Right lobe of liver (tissue), 6 donors: Measurements from ENCODE around the gene AKAP10. TPM values are rescaled to one million over a fixed set of nuclear protein-coding genes. Genes with fewer than 3 reads are reported as not detected.
A peak's percentile ranks its signal among the peaks of the same experiment; 100 is the strongest.
"Not testable (repeated sequence)": the region's sequence is repeated elsewhere in the genome, so short reads cannot be mapped to it uniquely, and the experiment has no call there.

Experiments used
- ATAC-seq, 4 donors: fragments of 200-7000 bp; cut with Tn5 transposase; one replicate each; pipeline ENCODE4 v1.9.1; 2020; ENCODE audit warnings: mild to moderate bottlenecking in 4 of 4, moderate library complexity in 4 of 4
- DNase-seq, 3 donors: peaks; one replicate each; pipeline ENCODE4 v3.0.0-alpha.2; 2020
- H3K27ac ChIP-seq, 3 donors: fragments of 200-600 bp; one replicate each; pipeline ENCODE4 v1.8.0; 2022
- H3K27me3 ChIP-seq, 2 donors: fragments of 200-600 bp; one replicate each; pipeline ENCODE4 v1.8.0; 2022
- H3K36me3 ChIP-seq, 4 donors: fragments of 200-600 bp; sonication (generic) in 1 of 4; one replicate each; pipeline versions ENCODE4 v1.5.1 to v1.8.0; 2017 to 2022; ENCODE audit warnings: control low read depth in 1 of 4
- H3K4me1 ChIP-seq, 4 donors: fragments of 200-600 bp; sonication (generic) in 1 of 4; one replicate each; pipeline versions ENCODE4 v1.5.1 to v1.8.0; 2017 to 2022; ENCODE audit warnings: control low read depth in 1 of 4
- H3K4me3 ChIP-seq, 3 donors: fragments of 200-600 bp; one replicate each; pipeline ENCODE4 v1.8.0; 2022
- H3K9me3 ChIP-seq, 4 donors: fragments of 200-600 bp; sonication (generic) in 1 of 4; one replicate each; pipeline versions ENCODE4 v1.5.1 to v1.8.0; 2017 to 2022; ENCODE audit warnings: control low read depth in 1 of 4
- POLR2A ChIP-seq: fragments of 450-650 bp; IDR thresholded peaks from one replicate; pipeline ENCODE4 v1.6.1; 2017; ENCODE audit warnings: antibody characterized with exemption, mild to moderate bottlenecking
- WGBS: methylation state at CpG from one replicate; pipeline ENCODE4 v1.1.6; 2018; ENCODE audit warnings: low coverage, low lambda C conversion rate; ENCODE audit not compliant: insufficient coverage; ENCODE audit errors: missing lambda C conversion rate; 5-methylcytosine and 5-hydroxymethylcytosine counted together
- intact Hi-C, 2 donors: fragments of 100-400 bp; cut with DNase I; formaldehyde crosslinking; loops; one replicate each; pipeline versions ENCODE4 v1.11.2 to v1.14.1; 2022
- total RNA-seq, 6 experiments: library from RNA; depleted of rRNA in 2 of 6; stranded (reverse); fragments of >200 nt in 2 of 6; fragmentation: NEBNext Ultra II Directional in 3 of 6; extraction: Animal tissue kit (Norgen Biotek cat#: 25700) in 3 of 6; gene quantifications; one replicate each; pipeline versions ENCODE4 v1.1.0 to v1.2.4, GENCODE V29; 2016 to 2023
- TF ChIP-seq, protein P1 (sequence below), 4 donors: fragments of 200-600 bp in 3 of 4; fragments of 450-650 bp in 1 of 4; IDR thresholded peaks; one replicate each; pipeline versions ENCODE4 v1.5.1 to v1.8.0; 2016 to 2022; ENCODE audit warnings: antibody characterized with exemption in 4 of 4, mild to moderate bottlenecking in 2 of 4
- donor health status: DM: no; HTN: yes; CAD: no.
- donor health status: DM: no; HTN: no; CAD: no.
- donor health status: DM: no; HTN: no; CAD: no.
- donor health status: DM: no; HTN: yes; CAD: no.
- donor health status: DM: no; HTN: yes; CAD: no.

The AKAP10 gene
- total RNA-seq, 6 experiments from 2014 or later: 8.6 to 13.1 (median 10.6) TPM

DNA sequence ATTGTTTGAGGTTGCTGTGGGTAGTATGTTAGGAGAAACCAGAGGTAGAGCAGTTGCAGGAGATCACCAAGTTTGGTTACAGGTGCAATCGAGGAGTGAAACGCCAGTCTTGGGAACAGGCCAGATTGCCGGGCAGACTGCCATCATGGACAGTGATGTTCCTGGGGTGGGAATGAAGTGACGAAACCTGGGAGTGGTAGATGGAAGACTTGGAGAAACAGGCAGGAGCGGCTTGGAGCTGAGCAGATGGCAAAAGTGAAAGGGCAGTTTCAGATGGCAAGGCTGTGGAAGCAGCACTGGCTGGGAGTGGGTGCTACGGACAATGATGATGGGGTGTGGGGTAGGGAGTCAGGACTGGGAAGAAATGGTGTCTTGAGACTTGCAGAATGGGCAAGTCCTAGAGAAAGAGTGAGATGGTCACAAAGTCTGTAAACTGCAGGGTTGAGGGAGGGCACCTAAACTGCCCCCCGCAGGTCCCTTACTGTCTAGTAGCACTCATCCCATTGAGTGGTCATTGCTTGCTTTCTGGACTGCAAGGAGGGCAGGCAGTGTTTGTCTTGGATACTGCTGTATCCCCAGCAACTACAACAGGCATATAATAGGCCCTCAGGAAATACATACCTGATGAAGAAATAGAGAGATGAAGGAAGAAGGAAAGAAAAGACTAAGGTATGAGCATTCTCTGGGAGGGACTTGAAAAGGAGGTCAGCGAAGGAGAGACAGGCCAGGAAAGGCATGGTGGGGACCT is 80.4 kb downstream of the AKAP10 start:
- WGBS: 45% methylated on average over 8 of the region's 8 CpGs
- H3K36me3 ChIP-seq: no peaks in the 10 kb centered on the region
- H3K9me3 ChIP-seq: no peaks in the 10 kb centered on the region
- H3K27ac ChIP-seq: no peak overlapping the region
- no peak overlapping the region for H3K4me3 ChIP-seq
- ATAC-seq (peak; percentile 79 to 87 (median 85)), DNase-seq (peak; percentile 76 to 89 (median 85))
- no peaks in the 10 kb centered on the region for H3K27me3 ChIP-seq
- TF ChIP-seq, protein P1, sequence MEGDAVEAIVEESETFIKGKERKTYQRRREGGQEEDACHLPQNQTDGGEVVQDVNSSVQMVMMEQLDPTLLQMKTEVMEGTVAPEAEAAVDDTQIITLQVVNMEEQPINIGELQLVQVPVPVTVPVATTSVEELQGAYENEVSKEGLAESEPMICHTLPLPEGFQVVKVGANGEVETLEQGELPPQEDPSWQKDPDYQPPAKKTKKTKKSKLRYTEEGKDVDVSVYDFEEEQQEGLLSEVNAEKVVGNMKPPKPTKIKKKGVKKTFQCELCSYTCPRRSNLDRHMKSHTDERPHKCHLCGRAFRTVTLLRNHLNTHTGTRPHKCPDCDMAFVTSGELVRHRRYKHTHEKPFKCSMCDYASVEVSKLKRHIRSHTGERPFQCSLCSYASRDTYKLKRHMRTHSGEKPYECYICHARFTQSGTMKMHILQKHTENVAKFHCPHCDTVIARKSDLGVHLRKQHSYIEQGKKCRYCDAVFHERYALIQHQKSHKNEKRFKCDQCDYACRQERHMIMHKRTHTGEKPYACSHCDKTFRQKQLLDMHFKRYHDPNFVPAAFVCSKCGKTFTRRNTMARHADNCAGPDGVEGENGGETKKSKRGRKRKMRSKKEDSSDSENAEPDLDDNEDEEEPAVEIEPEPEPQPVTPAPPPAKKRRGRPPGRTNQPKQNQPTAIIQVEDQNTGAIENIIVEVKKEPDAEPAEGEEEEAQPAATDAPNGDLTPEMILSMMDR (IDR thresholded peaks at IDR 0.05): no peak
- TF ChIP-seq POLR2A: no peak
- H3K4me1 ChIP-seq: peaks cover 0 to 13% (median 2%) of the 10 kb centered on the region in 4 donors
- intact Hi-C loops: no loop called here

DNA sequence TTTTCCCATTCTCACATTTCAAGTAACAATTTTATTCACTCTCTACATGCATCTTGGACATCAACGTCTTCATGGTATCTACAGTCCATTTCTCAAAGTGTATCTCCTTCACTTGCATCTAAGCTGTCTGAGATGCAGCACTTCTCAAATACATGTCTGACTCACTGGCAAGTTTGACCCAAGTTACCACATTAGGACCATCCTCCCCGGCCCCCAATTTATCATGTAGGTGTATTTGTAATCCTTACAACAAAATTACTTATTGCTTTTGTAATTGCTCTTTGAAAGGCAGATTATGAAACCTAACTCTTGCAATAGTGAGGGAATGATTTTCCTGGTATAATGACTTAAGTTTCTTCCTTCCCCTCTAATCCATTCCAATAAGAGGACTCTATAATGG is 80.9 kb downstream of the AKAP10 start:
- H3K9me3 ChIP-seq: no peaks in the 10 kb centered on the region
- no peaks in the 10 kb centered on the region for H3K27me3 ChIP-seq
- DNase-seq: no peak
- no peak overlapping the region for H3K4me3 ChIP-seq
- WGBS: 37% methylated on average over 2 of the region's 2 CpGs
- H3K27ac ChIP-seq: no peak overlapping the region
- intact Hi-C loops: no loop called here
- peaks cover 0 to 13% (median 2%) of the 10 kb centered on the region in 4 donors for H3K4me1 ChIP-seq
- ATAC-seq: no peak
- no peaks in the 10 kb centered on the region for H3K36me3 ChIP-seq
- TF ChIP-seq, protein P1 (IDR thresholded peaks at IDR 0.05): no peak
- no peak for TF ChIP-seq POLR2A

GRCh38 chr17:19890554-19890953 is 87.1 kb downstream of the AKAP10 start:
- H3K4me3 ChIP-seq, intact Hi-C loops, H3K27me3 ChIP-seq, H3K27ac ChIP-seq, H3K4me1 ChIP-seq, H3K9me3 ChIP-seq, H3K36me3 ChIP-seq: not testable (repeated sequence)
- ATAC-seq (peak in 2 of 4 donors; percentile 47 to 57), DNase-seq (peak in 1 of 3 donors; percentile 67)
- 31% methylated on average over 5 of the region's 5 CpGs for WGBS

GRCh38 chr17:19890001-19890400 is 87.6 kb downstream of the AKAP10 start:
- H3K27ac ChIP-seq, H3K27me3 ChIP-seq, ATAC-seq, H3K4me3 ChIP-seq, H3K36me3 ChIP-seq, intact Hi-C loops, DNase-seq, H3K9me3 ChIP-seq, H3K4me1 ChIP-seq: not testable (repeated sequence)
- 89% methylated on average over 5 of the region's 5 CpGs for WGBS

DNA sequence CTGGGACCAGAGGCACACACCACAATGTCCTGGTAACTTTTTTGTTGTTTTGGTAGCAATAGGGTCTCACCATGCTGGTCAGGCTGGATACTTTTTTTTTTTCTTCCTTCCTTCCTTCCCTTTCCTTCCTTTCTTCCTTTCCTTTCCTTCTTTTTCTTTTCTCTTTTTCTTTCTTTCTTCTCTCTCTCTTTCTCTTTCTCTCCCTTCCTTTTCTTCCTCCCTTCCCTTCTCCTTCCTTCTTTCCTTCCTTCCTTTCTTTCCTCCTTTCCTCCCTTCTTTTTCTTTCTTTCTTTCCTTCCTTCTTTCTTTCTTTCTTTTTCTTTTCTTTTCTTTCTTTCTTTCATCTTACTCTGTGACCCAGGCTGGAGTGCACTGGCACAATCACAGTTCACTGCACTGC is 91.5 kb downstream of the AKAP10 start:
- no peak for DNase-seq
- Histone ChIP-seq H3K27me3 (no peaks in the 10 kb centered on the region), H3K4me1 (peaks cover 0 to 3% (median 0%) of the 10 kb centered on the region in 4 donors), H3K27ac (no peak overlapping the region), H3K36me3 (no peaks in the 10 kb centered on the region), H3K9me3 (no peaks in the 10 kb centered on the region), H3K4me3 (no peak overlapping the region)
- TF ChIP-seq, protein P1 (IDR thresholded peaks at IDR 0.05): no peak
- TF ChIP-seq POLR2A: no peak
- intact Hi-C loops: no loop called here
- ATAC-seq: no peak
